HepG2 (cell line): ENCODE data around the gene TIMM23. TPM values are rescaled to one million over a fixed set of nuclear protein-coding genes. Genes with fewer than 3 reads are reported as not detected.
A peak's percentile ranks its signal among the peaks of the same experiment; 100 is the strongest.

ENCODE experiments used
- ATM ChIP-seq: fragments of 450-650 bp; IDR thresholded peaks from 2 replicates; pipeline ENCODE4 v1.7.1; 2017; ENCODE audit warnings: mild to moderate bottlenecking, borderline replicate concordance
- FOSL1 ChIP-seq: sonication (generic); formaldehyde crosslinking; IDR thresholded peaks from 2 replicates; pipeline ENCODE4 v1.9.0; 2021; ENCODE audit warnings: missing genetic modification reagents, borderline replicate concordance
- FOSL2 ChIP-seq: sonication (generic); formaldehyde crosslinking; IDR thresholded peaks from 2 replicates; pipeline ENCODE4 v1.4.0; 2020; ENCODE audit warnings: missing genetic modification reagents
- HDAC2 ChIP-seq: sonication (generic); formaldehyde crosslinking; IDR thresholded peaks from 2 replicates; pipeline ENCODE4 v1.4.0; 2020; ENCODE audit warnings: missing genetic modification reagents
- LCORL ChIP-seq, 2 experiments: fragments of 450-650 bp in 1 of 2; sonication (generic) in 1 of 2; formaldehyde crosslinking in 1 of 2; IDR thresholded peaks; 2 replicates each; pipeline versions ENCODE4 v1.5.0 to v1.6.1; 2017 to 2020; ENCODE audit warnings: antibody characterized with exemption in 1 of 2, missing genetic modification reagents in 1 of 2
- PITX1 ChIP-seq: sonication (generic); formaldehyde crosslinking; IDR thresholded peaks from 2 replicates; pipeline ENCODE4 v1.5.1; 2020; ENCODE audit warnings: mild to moderate bottlenecking, missing genetic modification reagents
- PLSCR1 ChIP-seq: sonication (generic); formaldehyde crosslinking; IDR thresholded peaks from 2 replicates; pipeline ENCODE4 v1.5.0; 2020; ENCODE audit warnings: missing genetic modification reagents, mild to moderate bottlenecking, borderline replicate concordance
- POGZ ChIP-seq: sonication (generic); formaldehyde crosslinking; IDR thresholded peaks from 2 replicates; pipeline ENCODE4 v1.4.0; 2020; ENCODE audit warnings: mild to moderate bottlenecking, missing genetic modification reagents
- RARG ChIP-seq: sonication (generic); formaldehyde crosslinking; IDR thresholded peaks from 2 replicates; pipeline ENCODE4 v1.4.0; 2020; ENCODE audit warnings: low read depth, mild to moderate bottlenecking, missing genetic modification reagents
- SOX6 ChIP-seq, 2 experiments: fragments of 450-650 bp in 1 of 2; sonication (generic) in 1 of 2; formaldehyde crosslinking in 1 of 2; IDR thresholded peaks; 2 replicates each; pipeline versions ENCODE4 v1.4.0 to v1.6.1; 2017 to 2020; ENCODE audit warnings: antibody characterized with exemption in 1 of 2, mild to moderate bottlenecking in 1 of 2, missing genetic modification reagents in 1 of 2
- TCF7L2 ChIP-seq: IDR thresholded peaks from 2 replicates; pipeline ENCODE4 v1.6.1; 2011; ENCODE audit warnings: mild to moderate bottlenecking, low read depth, low read length, moderate library complexity
- ZFP62 ChIP-seq: sonication (generic); formaldehyde crosslinking; IDR thresholded peaks from 2 replicates; pipeline ENCODE4 v1.4.0; 2020; ENCODE audit warnings: missing genetic modification reagents
- ZKSCAN1 ChIP-seq: fragments of 150-350 bp; IDR thresholded peaks from 2 replicates; pipeline ENCODE4 v1.6.1; 2014; ENCODE audit warnings: low read length
- ZNF20 ChIP-seq: sonication (generic); formaldehyde crosslinking; IDR thresholded peaks from 2 replicates; pipeline ENCODE4 v1.4.0; 2020; ENCODE audit warnings: mild to moderate bottlenecking, moderate library complexity, missing genetic modification reagents
- ZNF317 ChIP-seq: sonication (generic); formaldehyde crosslinking; IDR thresholded peaks from 2 replicates; pipeline ENCODE4 v1.5.0; 2020; ENCODE audit warnings: mild to moderate bottlenecking, missing genetic modification reagents
- ZNF441 ChIP-seq: sonication (generic); formaldehyde crosslinking; IDR thresholded peaks from 2 replicates; pipeline ENCODE4 v1.7.0; 2021; ENCODE audit warnings: missing genetic modification reagents, borderline replicate concordance
- ZNF557 ChIP-seq: sonication (generic); formaldehyde crosslinking; IDR thresholded peaks from 2 replicates; pipeline ENCODE4 v1.4.0; 2020; ENCODE audit warnings: missing genetic modification reagents
- ZNF589 ChIP-seq: sonication (generic); formaldehyde crosslinking; conservative IDR thresholded peaks from 2 replicates; pipeline ENCODE4 v1.8.0; 2022; ENCODE audit warnings: mild to moderate bottlenecking, moderate library complexity, missing genetic modification reagents
- ZNF709 ChIP-seq: sonication (generic); formaldehyde crosslinking; IDR thresholded peaks from 2 replicates; pipeline ENCODE4 v1.5.0; 2020; ENCODE audit warnings: mild to moderate bottlenecking, missing genetic modification reagents
- ZNF740 ChIP-seq: sonication (generic); formaldehyde crosslinking; IDR thresholded peaks from 2 replicates; pipeline ENCODE4 v1.4.0; 2020; ENCODE audit warnings: missing genetic modification reagents
- ZNF891 ChIP-seq: sonication (generic); formaldehyde crosslinking; IDR thresholded peaks from 2 replicates; pipeline ENCODE4 v1.5.0; 2020; ENCODE audit warnings: mild to moderate bottlenecking, missing genetic modification reagents
- polyA plus RNA-seq, 8 experiments: library from polyadenylated mRNA; depleted of rRNA in 3 of 8; stranded (reverse) in 7 of 8; unstranded in 1 of 8; fragments of >200 nt; fragmentation: Illumina TruSeq in 4 of 8; extraction: Trizol in 4 of 8; gene quantifications; 2 replicates each; pipeline versions ENCODE4 v1.2.1 to v1.2.3, GENCODE V29; 2011 to 2016; ENCODE audit warnings: low read depth in 4 of 8, missing spikeins in 1 of 8, mixed read lengths in 1 of 8; ENCODE audit not compliant: insufficient read depth in 1 of 8
- total RNA-seq, 5 experiments: library from RNA; depleted of rRNA; stranded (reverse); fragments of >200 nt; fragmentation: Illumina TruSeq; extraction: Trizol; gene quantifications; 2 replicates each; pipeline ENCODE4 v1.2.3, GENCODE V29; 2016; ENCODE audit warnings: low read depth in 1 of 5
- TF ChIP-seq, protein P1 (sequence below): sonication (generic); formaldehyde crosslinking; IDR thresholded peaks from 2 replicates; pipeline ENCODE4; 2020; ENCODE audit warnings: missing genetic modification reagents, mild to moderate bottlenecking, borderline replicate concordance
- TF ChIP-seq, protein P2 (sequence below): sonication (generic); formaldehyde crosslinking; IDR thresholded peaks from 2 replicates; pipeline ENCODE4 v1.5.1; 2020; ENCODE audit warnings: missing genetic modification reagents, mild to moderate bottlenecking, borderline replicate concordance
- TF ChIP-seq, protein P3 (sequence below): sonication (generic); formaldehyde crosslinking; IDR thresholded peaks from 2 replicates; pipeline ENCODE4 v1.4.0; 2020; ENCODE audit warnings: mild to moderate bottlenecking, missing genetic modification reagents, borderline replicate concordance

TIMM23 gene
- total and polyA plus RNA-seq, 2 of the 13 experiments (the other 11 are each of a cell fraction or from before 2014, with no cell fraction given): 80.2 to 98.6 TPM

DNA sequence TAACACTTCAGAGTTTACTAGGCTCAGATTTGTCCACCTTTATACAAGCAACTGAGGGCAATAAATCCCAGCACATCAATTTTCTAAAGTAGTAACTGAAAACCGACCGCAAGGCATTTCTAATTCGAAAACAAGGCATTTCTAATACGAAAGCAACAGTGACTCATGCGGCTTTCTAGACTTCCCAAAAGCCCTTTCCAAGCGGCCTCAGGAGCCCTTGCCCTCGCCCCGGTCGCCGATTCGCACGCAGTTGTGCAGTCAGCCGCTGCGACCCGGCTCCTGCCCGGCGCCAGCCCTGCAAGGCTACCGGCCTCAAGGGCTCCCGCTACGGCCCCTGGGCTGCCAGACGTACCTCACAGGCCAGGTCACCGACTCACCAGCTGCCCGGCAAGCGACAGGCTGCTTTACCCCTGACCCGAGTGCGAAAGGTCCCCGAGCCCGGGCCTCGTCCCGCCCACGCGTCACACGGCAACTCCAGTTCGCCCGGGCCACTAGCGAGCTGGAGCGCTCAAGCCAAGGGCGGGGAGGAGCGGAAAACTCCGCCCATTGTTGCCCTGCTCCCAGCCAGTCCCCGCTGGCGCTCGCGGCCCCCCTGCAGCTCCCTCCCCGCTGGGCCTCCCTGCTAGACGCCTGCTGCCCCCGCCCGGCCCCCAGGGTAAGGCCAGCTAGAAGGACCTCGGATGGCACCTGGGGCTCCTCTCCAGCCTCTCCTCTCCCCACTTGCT, 50.9 kb downstream of the TIMM23 start (continued):
- TF ChIP-seq, protein P1, sequence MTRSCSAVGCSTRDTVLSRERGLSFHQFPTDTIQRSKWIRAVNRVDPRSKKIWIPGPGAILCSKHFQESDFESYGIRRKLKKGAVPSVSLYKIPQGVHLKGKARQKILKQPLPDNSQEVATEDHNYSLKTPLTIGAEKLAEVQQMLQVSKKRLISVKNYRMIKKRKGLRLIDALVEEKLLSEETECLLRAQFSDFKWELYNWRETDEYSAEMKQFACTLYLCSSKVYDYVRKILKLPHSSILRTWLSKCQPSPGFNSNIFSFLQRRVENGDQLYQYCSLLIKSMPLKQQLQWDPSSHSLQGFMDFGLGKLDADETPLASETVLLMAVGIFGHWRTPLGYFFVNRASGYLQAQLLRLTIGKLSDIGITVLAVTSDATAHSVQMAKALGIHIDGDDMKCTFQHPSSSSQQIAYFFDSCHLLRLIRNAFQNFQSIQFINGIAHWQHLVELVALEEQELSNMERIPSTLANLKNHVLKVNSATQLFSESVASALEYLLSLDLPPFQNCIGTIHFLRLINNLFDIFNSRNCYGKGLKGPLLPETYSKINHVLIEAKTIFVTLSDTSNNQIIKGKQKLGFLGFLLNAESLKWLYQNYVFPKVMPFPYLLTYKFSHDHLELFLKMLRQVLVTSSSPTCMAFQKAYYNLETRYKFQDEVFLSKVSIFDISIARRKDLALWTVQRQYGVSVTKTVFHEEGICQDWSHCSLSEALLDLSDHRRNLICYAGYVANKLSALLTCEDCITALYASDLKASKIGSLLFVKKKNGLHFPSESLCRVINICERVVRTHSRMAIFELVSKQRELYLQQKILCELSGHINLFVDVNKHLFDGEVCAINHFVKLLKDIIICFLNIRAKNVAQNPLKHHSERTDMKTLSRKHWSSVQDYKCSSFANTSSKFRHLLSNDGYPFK (CRISPR knock-in tag): peak; percentile 59; the same call in 1 of the 2 replicates
- peak; percentile 95 for TF ChIP-seq ZNF891
- no peak for TF ChIP-seq SOX6 (IDR thresholded peaks at IDR 0.05)
- peak; percentile 85 for TF ChIP-seq SOX6 (CRISPR knock-in tag; IDR thresholded peaks at IDR 0.05)
- TF ChIP-seq ZKSCAN1: no peak
- no peak; the same call in 1 of the 2 replicates for TF ChIP-seq ZNF709 (CRISPR knock-in tag)
- TF ChIP-seq RARG (CRISPR knock-in tag): no peak
- peak; percentile 62; the same call in 1 of the 2 replicates for TF ChIP-seq ZNF441 (CRISPR knock-in tag)
- TF ChIP-seq POGZ: peak; percentile 89
- no peak for TF ChIP-seq LCORL (IDR thresholded peaks at IDR 0.05)
- TF ChIP-seq LCORL (CRISPR knock-in tag; IDR thresholded peaks at IDR 0.05): peak; percentile 90
- peak; percentile 72 for TF ChIP-seq FOSL2 (CRISPR knock-in tag)
- TF ChIP-seq ZNF589 (CRISPR knock-in tag): no peak; the same call in 1 of the 2 replicates
- TF ChIP-seq, protein P2, sequence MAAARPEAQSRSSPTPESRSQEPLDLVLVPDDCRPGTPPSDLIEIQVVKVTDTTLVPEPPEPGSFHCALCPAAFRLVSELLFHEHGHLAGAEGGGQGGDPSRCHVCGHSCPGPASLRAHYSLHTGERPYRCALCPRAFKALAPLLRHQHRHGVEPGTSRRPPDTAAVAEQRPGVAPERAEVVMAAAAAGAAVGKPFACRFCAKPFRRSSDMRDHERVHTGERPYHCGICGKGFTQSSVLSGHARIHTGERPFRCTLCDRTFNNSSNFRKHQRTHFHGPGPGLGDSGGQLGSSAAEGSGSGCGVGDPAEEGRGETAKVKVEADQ (CRISPR knock-in tag): peak; percentile 85
- peak; percentile 33; the same call in 1 of the 2 replicates for TF ChIP-seq FOSL1
- TF ChIP-seq, protein P3, sequence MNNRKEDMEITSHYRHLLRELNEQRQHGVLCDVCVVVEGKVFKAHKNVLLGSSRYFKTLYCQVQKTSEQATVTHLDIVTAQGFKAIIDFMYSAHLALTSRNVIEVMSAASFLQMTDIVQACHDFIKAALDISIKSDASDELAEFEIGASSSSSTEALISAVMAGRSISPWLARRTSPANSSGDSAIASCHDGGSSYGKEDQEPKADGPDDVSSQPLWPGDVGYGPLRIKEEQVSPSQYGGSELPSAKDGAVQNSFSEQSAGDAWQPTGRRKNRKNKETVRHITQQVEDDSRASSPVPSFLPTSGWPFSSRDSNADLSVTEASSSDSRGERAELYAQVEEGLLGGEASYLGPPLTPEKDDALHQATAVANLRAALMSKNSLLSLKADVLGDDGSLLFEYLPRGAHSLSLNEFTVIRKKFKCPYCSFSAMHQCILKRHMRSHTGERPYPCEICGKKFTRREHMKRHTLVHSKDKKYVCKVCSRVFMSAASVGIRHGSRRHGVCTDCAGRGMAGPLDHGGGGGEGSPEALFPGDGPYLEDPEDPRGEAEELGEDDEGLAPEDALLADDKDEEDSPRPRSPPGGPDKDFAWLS (CRISPR knock-in tag): no peak
- TF ChIP-seq ZFP62 (CRISPR knock-in tag): no peak
- TF ChIP-seq TCF7L2: no peak
- no peak for TF ChIP-seq ZNF20
- peak; percentile 80 for TF ChIP-seq ZNF317 (CRISPR knock-in tag)
- TF ChIP-seq HDAC2 (CRISPR knock-in tag): peak; percentile 64; the same call in 1 of the 2 replicates
- TF ChIP-seq PITX1 (CRISPR knock-in tag): peak; percentile 89
- no peak for TF ChIP-seq PLSCR1 (CRISPR knock-in tag)
- TF ChIP-seq ZNF740 (CRISPR knock-in tag): no peak
- TF ChIP-seq ZNF557 (CRISPR knock-in tag): no peak
- no peak for TF ChIP-seq ATM
